ENCODE results near the gene CPT1A.

- TF ChIP-seq POLR2A (IDR thresholded peaks at IDR 0.05), result no peak
- TF ChIP-seq, protein P1, sequence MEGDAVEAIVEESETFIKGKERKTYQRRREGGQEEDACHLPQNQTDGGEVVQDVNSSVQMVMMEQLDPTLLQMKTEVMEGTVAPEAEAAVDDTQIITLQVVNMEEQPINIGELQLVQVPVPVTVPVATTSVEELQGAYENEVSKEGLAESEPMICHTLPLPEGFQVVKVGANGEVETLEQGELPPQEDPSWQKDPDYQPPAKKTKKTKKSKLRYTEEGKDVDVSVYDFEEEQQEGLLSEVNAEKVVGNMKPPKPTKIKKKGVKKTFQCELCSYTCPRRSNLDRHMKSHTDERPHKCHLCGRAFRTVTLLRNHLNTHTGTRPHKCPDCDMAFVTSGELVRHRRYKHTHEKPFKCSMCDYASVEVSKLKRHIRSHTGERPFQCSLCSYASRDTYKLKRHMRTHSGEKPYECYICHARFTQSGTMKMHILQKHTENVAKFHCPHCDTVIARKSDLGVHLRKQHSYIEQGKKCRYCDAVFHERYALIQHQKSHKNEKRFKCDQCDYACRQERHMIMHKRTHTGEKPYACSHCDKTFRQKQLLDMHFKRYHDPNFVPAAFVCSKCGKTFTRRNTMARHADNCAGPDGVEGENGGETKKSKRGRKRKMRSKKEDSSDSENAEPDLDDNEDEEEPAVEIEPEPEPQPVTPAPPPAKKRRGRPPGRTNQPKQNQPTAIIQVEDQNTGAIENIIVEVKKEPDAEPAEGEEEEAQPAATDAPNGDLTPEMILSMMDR (IDR thresholded peaks at IDR 0.05), result no peak
Measured at GRCh38 chr11:68817554-68817953, 24.2 kb downstream of the CPT1A start.

All from ovary (tissue), 3 donors.